ENCODE data around the gene FUT1.

FUT1 gene

GRCh38 chr19:48711106-48711662, 41.3 kb downstream of the FUT1 start:
- no peak overlapping the region for H3K27ac Mint-ChIP-seq
- H3K36me3 Mint-ChIP-seq, result peaks cover 8% of the 10 kb centered on the region
- DNase-seq, result no peak
- CTCF ChIA-PET, result no interaction called here
- peaks cover 5% of the 10 kb centered on the region for H3K27me3 Mint-ChIP-seq
- peaks cover 7% of the 10 kb centered on the region for H3K9me3 Mint-ChIP-seq
- H3K4me3 Mint-ChIP-seq, result no peak overlapping the region
- H3K4me1 Mint-ChIP-seq, result peaks cover 27% of the 10 kb centered on the region

- Mint-ChIP-seq H3K27ac (no peak overlapping the region), H3K4me3 (no peak overlapping the region), H3K27me3 (no peaks in the 10 kb centered on the region), H3K9me3 (peaks cover 7% of the 10 kb centered on the region), H3K36me3 (peaks cover 13% of the 10 kb centered on the region), H3K4me1 (peaks cover 7% of the 10 kb centered on the region)
- DNase-seq, result no peak
- CTCF ChIA-PET, result no interaction called here
Measured at GRCh38 chr19:48708471-48708870, 44.0 kb downstream of the FUT1 start.

- H3K4me1 Mint-ChIP-seq, result no peaks in the 10 kb centered on the region
- no peaks in the 10 kb centered on the region for H3K27me3 Mint-ChIP-seq
- CTCF ChIA-PET, result no interaction called here
- H3K4me3 Mint-ChIP-seq, result no peak overlapping the region
- DNase-seq, result no peak
- H3K9me3 Mint-ChIP-seq, result no peaks in the 10 kb centered on the region
- peaks cover 6% of the 10 kb centered on the region for H3K36me3 Mint-ChIP-seq
- no peak overlapping the region for H3K27ac Mint-ChIP-seq
Measured at GRCh38 chr19:48705431-48705830, 47.0 kb downstream of the FUT1 start.

GRCh38 chr19:48703316-48703715, 49.1 kb downstream of the FUT1 start:
- Mint-ChIP-seq H3K36me3 (peaks cover 6% of the 10 kb centered on the region), H3K4me1 (no peaks in the 10 kb centered on the region), H3K27me3 (peaks cover 6% of the 10 kb centered on the region), H3K4me3 (no peak overlapping the region), H3K9me3 (no peaks in the 10 kb centered on the region), H3K27ac (no peak overlapping the region)
- CTCF ChIA-PET, result no interaction called here
- DNase-seq, result no peak

GRCh38 chr19:48702701-48703100, 49.7 kb downstream of the FUT1 start:
- Mint-ChIP-seq H3K4me3 (no peak overlapping the region), H3K4me1 (no peaks in the 10 kb centered on the region), H3K27ac (no peak overlapping the region), H3K36me3 (peaks cover 6% of the 10 kb centered on the region), H3K9me3 (no peaks in the 10 kb centered on the region), H3K27me3 (peaks cover 11% of the 10 kb centered on the region)
- no peak for DNase-seq
- CTCF ChIA-PET, result no interaction called here

- Mint-ChIP-seq H3K4me1 (peaks cover 10% of the 10 kb centered on the region), H3K9me3 (no peaks in the 10 kb centered on the region), H3K27me3 (peaks cover 40% of the 10 kb centered on the region), H3K27ac (no peak overlapping the region), H3K36me3 (peaks cover 1% of the 10 kb centered on the region), H3K4me3 (no peak overlapping the region)
- CTCF ChIA-PET, result interaction anchor here (1.4 kb wide), 1 partner anchor 23 kb away, joined by 5 read pairs; no protein-coding TSS in a partner anchor
- DNase-seq, result no peak
Measured at GRCh38 chr19:48698046-48698445, 54.4 kb downstream of the FUT1 start.
